Brain pericyte (primary cell): ENCODE results near the gene VWA7.
A peak's percentile ranks its signal among the peaks of the same experiment; 100 is the strongest.
"Not testable (repeated sequence)": the region's sequence is repeated elsewhere in the genome, so short reads cannot be mapped to it uniquely, and the experiment has no call there.

Source experiments
- DNase-seq: peaks from one replicate; pipeline ENCODE4 v3.0.0-alpha.2; 2012; ENCODE audit warnings: low read depth, low spot score

The VWA7 gene, protein sequence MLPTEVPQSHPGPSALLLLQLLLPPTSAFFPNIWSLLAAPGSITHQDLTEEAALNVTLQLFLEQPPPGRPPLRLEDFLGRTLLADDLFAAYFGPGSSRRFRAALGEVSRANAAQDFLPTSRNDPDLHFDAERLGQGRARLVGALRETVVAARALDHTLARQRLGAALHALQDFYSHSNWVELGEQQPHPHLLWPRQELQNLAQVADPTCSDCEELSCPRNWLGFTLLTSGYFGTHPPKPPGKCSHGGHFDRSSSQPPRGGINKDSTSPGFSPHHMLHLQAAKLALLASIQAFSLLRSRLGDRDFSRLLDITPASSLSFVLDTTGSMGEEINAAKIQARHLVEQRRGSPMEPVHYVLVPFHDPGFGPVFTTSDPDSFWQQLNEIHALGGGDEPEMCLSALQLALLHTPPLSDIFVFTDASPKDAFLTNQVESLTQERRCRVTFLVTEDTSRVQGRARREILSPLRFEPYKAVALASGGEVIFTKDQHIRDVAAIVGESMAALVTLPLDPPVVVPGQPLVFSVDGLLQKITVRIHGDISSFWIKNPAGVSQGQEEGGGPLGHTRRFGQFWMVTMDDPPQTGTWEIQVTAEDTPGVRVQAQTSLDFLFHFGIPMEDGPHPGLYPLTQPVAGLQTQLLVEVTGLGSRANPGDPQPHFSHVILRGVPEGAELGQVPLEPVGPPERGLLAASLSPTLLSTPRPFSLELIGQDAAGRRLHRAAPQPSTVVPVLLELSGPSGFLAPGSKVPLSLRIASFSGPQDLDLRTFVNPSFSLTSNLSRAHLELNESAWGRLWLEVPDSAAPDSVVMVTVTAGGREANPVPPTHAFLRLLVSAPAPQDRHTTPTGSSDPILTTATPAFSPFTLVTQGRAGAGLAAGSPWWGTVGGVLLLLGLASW

DNA sequence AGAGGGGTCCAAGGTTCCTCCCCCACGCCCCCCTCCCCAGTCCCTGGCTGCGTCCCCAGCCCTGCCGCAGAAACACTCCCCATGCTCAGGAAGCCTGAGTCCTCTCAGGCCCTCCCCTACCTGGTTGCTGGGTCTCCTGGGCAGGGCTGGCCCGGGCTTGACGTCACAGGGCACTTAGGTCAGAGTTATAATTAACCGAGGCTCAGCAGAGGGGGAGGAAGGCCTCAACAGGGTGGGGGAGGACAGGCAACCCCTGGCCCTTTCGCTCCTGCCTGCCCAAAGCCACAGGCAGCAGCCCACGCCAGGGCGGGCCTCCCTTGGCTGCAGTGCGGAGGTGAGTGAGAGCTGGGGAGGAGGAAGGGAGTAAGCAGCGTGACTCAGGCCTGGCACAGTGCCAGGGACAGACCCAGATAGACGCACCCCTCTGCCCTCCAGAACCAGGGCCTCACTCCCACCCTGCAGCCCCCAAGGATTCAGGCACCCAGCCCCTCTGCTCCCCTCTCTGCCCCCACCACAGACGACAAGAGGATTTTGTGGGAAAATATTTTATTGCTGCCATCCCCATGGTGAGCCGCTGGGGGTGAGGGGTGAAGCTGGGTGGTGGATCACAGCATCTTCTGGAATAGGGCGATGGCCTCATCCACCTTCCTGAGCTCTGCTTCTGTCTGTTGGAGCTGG lies at the start of gene VWA7:
Gene VWA7 (minus strand): TSS at position 340 of the 678 bp plus-strand sequence. CDS start 549 bp downstream, outside the sequence.
- DNase-seq: no peak

DNA sequence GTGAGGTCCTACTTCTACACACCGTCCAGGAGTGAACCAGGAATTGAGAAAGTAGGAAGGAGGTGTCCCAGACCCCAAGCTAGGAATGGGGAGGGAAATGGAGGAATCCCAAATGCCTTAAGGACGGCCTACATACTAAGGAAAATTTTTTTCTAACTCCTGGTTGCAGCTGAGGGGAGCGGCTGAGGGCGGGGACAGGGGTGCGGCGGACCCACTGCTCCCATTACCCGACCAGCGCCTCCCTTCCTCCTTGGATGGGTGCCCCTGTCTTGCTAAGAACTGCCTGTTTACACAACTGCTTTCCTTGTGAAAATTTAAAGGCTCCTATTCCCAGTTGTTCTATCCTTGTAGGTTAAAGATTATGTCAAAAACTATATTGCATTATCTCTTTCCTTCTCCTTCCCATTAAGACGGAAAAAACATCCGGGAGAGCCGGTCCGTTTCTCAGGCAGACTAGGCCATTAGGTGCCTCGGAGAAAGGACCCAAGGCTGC lies 49.7 kb upstream of the VWA7 start:
- DNase-seq: no peak

DNA sequence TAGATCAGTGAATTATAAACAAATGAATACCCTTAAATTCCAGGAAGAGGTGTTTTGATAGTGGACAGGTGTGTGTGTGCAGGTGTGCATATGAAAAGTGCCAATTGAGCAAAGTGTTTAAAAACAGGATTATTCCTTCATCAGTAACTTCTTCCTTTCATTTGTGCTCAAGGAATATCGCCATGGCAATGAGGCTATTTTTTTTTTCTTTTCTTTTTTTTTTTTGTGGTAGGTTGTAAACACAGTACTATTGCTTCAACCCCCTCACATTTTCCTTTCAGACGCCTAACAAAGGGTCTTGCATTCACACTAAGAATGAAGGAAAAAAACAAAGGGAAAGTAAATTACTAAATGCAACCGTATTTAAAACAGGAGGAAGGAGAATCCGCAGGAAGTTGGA lies 48.4 kb upstream of the VWA7 start:
- no peak for DNase-seq

DNA sequence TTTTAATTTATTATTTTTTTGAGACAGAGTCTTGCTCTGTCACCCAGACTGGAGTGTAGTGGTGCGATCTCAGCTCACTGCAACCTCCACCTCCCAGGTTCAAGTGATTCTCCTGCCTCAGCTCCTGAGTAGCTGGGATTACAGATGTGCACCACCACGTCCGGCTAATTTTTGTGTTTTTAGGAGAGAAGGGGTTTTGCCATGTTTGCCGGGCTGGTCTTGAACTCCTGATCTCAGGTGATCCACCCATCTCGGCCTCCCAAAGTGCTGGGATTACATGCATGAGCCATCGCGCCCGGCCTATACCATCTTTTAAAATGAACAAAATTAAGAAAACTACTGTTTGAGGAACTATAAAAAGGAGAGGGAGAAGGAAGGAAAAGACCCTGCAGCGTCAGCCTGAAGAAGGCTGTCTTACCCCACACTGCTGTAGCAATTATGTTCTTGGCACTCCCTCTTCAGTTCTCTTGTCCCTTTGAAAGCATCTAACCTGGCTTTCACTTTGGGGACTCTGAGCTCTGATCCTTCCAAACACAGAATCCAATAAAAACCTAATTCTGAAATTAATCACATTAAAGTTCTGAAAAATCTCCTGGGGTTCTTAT lies 46.6 kb upstream of the VWA7 start:
- DNase-seq: not testable (repeated sequence)

DNA sequence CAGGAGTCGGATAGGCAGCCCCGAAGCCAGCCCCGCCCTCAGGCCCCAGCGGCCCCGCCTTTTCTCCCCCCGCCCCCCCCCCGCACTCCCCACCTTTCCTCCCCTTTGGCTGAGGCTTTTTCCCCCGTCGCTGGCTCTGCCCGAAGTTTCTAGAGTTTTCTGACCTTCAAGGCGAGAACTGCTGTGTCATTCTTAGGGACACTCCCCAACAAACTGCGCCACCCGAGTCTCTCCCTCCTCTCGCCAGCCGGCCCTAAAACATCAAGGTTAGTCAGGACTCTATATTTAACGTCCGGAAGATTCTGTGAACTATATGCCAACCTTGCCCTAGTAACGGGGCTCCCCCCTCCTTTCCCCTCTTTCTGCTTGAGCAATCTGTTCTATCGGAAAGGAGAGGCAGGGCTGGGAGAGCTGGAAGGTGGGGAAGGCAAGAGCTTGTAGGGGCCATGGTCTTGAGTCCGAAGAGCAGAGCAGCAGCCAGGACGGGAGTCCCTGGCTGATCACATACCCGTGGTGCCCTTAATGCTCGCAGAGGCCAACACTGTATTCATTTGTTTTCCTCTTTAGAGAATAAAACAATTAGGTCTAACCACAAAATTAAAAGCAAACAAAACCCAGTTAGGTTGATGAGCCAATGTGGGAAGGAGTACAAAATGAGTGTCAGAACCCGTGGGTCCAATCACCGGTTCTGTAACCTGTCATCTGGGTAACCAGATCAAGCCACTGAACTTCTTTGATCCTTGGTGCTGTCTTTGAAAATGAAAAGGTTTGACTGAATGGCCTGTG lies 45.1 kb upstream of the VWA7 start:
- no peak for DNase-seq

DNA sequence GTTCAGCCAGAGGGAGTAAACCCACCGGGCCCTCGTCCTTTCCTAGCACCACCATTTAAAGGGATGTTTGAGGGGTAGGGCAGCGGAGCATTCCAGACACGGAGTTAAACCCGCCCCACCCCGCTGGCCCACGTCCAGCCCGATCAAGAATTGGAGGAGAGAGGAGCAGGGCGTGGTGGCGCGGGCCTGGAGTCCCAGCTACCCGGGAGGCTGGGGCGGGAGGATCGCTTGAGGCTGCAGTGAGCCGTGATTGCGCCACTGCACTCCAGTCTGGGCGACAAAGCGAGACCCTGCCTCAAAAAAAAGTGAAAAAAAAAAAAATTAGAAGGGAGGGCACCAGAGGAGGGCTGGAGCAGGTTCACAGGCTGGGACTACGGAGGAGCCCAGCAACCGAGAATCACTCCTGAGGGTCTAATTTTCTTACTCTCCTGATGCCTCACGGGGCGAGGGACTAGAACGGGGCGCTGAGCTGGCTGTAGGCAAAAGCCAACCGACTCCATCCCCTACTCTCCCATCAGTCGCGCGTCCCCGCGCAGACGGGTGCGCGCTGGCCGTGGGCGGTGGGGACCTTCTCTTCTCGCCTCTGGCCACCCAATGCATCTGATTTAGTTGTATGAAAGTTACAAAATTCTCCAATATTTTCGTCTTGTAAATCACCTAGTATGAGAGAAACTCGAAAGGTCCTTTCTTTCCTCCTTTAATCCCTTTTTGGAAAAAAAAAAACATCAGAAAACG lies 44.3 kb upstream of the VWA7 start:
- no peak for DNase-seq

DNA sequence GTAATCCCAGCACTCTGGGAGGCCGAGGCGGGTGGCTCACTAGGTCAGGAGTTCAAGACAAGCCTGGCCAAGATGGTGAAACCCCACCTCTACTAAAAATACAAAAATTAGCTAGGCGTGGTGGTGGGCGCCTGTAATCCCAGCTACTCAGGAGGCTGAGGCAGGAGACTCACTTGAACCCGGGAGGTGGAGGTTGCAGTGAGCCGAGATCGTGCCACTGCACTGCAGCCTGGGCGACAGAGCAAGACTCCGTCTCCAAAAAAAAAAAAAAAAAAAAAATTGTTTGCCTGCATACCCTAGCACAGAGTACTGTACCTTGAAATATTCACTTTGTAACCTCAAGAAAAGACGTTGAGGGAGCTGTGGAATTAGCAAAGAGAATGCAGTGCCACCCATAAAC lies 43.3 kb upstream of the VWA7 start:
- DNase-seq: not testable (repeated sequence)

DNA sequence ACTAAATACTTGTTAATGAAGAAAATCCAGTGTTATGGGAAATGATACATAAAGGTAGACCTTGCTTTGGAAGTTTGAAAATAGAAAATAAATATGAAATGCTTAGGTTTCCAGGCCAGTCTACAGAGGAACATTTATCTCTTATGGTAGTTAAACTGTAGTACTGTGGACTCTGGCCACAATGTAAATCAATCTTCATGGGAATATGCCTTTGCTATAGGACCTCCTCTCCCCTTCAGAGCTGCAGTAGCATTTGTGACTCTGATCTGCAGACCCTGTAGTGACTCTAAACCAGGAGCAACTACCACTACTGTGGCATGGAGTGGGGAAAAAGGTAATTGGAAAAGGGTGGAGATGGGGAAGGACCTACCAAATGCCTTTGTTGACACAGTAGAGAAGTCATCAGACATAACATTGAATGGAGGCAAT lies 42.8 kb upstream of the VWA7 start:
- DNase-seq: no peak

DNA sequence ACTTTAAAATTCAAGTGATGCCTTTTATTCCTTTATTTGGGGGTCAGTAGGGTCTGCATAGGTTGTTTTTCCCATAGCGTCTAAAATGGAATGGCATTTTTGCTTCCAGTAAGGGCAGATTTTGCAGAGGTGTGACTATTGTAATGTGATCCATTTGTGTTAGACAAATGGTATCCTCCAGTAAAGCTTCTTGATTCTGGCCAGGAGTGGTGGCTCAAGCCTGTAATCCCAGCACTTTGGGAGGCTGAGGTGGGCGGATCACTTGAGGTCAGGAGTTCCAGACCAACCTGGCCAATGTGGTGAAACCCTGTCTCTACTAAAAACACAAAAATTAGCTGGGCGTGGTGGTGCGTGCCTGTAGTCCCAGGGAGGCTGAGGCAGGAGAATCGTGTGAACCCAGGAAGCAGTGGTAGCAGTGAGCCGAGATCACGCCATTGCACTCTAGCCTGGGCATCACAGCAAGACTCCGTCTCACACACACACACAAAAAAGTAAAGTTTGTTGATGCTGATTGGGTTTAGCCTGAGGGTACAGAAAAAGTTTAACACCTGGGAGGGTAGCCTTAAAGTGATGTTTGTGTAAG lies 40.9 kb upstream of the VWA7 start:
- DNase-seq: not testable (repeated sequence)

DNA sequence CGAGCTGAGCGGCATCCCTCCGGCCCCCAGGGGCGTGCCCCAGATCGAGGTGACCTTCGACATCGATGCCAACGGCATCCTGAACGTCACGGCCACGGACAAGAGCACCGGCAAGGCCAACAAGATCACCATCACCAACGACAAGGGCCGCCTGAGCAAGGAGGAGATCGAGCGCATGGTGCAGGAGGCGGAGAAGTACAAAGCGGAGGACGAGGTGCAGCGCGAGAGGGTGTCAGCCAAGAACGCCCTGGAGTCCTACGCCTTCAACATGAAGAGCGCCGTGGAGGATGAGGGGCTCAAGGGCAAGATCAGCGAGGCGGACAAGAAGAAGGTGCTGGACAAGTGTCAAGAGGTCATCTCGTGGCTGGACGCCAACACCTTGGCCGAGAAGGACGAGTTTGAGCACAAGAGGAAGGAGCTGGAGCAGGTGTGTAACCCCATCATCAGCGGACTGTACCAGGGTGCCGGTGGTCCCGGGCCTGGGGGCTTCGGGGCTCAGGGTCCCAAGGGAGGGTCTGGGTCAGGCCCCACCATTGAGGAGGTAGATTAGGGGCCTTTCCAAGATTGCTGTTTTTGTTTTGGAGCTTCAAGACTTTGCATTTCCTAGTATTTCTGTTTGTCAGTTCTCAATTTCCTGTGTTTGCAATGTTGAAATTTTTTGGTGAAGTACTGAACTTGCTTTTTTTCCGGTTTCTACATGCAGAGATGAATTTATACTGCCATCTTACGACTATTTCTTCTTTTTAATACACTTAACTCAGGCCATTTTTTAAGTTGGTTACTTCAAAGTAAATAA lies 40.2 kb upstream of the VWA7 start:
- not testable (repeated sequence) for DNase-seq

DNA sequence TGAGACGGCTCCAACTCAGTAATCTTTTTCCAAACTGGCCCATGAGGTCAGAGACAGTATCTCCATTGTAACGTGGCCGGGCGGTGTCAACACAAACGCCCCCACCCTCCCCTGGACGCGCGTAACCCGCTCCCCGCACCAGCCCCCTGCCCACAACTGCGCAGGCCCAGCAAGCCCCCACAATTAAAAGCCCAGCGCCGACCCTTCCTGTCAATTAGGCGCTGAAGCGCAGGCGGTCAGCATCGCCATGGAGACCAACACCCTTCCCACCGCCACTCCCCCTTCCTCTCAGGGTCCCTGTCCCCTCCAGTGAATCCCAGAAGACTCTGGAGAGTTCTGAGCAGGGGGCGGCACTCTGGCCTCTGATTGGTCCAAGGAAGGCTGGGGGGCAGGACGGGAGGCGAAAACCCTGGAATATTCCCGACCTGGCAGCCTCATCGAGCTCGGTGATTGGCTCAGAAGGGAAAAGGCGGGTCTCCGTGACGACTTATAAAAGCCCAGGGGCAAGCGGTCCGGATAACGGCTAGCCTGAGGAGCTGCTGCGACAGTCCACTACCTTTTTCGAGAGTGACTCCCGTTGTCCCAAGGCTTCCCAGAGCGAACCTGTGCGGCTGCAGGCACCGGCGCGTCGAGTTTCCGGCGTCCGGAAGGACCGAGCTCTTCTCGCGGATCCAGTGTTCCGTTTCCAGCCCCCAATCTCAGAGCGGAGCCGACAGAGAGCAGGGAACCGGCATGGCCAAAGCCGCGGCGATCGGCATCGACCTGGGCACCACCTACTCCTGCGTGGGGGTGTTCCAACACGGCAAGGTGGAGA lies 38.1 kb upstream of the VWA7 start, which contains the start of the genes HSPA1A and HSPA1L:
Gene HSPA1A (plus strand): TSS at position 519 of the 814 bp plus-strand sequence. CDS start 214 bp downstream, at position 733.
Gene HSPA1L (minus strand): TSS at position 259 of the 814 bp plus-strand sequence. CDS start 3,311 bp downstream, outside the sequence.
- peak; percentile 79 for DNase-seq

DNA sequence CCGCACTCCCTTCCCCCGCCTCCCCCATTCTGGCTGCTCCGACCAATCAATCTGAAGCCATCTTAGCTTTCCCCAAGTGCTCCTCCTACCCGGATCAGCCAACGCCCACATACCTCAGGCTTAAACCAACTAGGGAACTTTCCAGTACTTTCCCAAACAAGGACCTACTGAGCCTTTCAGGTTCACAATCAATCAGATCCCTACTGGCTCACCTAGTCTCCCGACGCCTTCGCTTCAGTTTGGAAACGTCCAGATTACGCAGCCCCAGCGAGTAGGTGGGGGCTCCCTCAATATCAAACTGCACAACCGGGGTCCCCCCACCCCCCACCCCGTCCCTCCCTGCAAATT lies 37.5 kb upstream of the VWA7 start:
- peak; percentile 79 for DNase-seq

DNA sequence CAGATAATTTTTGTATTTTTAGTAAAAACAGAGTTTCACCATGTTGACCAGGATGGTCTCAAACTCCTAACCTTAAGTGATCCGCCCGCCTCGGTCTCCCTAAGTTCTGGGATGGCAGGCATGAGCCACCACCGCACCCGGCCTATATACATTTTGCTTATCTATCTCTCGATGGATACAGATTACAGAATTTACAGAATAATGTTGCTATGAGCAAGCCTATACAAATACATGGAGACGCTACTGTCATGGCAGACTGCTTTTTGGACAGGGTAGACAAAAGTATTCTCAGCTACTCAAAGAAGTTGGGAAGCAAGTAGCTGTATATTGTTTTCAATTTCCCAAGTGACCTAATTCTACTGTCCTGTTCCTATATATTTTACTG lies 36.3 kb upstream of the VWA7 start:
- no peak for DNase-seq

DNA sequence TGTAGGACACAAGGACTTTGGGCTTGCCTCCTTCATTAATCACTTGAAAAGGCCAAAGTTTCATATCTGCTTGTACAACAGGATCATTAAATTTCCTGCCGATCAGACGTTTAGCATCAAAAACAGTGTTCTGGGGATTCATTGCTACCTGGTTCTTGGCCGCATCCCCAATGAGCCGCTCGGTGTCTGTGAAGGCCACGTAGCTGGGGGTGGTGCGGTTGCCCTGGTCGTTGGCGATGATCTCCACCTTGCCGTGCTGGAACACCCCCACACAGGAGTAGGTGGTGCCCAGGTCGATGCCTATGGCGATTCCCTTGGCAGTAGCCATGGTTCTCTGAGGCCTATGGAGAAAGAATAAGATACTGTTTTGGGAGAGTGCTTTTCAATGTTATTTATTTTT lies 34.5 kb upstream of the VWA7 start:
- DNase-seq: no peak

DNA sequence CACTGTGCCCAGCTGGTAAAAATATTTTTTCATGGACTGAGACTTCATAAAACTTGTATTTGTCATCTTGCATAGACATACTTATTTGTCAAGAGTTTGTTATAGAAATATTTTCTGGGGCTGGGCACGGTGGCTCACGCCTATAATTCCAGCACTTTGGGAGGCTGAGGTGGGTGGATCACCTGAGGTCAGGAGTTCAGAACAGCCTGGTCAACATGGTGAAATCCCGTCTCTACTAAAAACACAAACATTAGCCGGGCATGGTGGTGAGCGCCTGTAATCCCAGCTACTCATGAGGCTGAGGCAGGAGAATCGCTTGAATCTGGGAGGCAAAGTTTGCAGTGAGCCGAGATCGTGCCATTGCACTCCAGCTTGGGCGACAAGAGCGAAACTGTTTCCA lies 31.5 kb upstream of the VWA7 start:
- DNase-seq: not testable (repeated sequence)

DNA sequence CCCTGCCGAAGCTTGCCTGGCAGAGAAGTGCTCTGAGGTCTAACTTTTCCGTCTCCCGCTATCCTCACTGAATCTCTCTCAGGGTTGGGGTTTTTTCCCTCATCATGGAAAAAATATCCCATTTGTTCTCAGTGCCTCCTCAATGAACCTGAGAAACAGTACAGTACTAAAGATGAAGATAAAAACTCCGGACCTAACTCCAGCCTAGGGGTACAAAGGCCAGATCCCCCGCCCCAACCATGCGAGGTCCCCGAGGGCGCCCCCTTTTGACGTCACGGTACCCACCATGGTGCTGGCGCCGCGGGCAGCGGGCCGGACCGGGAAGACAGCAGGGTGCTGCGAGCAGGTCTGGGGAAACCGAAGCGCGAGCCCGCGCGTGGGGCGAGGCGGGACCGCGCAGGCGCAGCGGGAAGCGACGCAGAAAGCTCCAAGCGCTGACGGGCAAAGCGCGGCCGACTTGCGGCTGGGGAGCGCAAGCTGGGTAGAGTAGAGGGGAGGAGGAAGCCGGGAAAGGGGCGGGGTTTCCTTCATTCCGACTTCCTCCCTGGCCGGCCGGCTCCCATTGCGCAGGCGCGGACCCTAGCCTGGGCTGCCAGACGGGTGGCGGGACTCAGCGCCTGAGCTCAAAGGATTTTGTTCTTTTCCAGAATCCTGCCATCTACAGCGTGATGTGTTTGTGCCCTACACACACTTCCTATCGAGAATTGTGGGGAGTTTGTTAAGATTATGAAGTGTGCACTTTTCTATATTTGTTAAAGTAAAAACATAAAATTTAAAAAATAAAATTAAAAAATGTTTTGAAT lies 29.5 kb upstream of the VWA7 start, which contains the start of gene LSM2:
Gene LSM2 (minus strand): TSS at position 497 of the 803 bp plus-strand sequence. CDS start 209 bp downstream, at position 288.
- DNase-seq: peak; percentile 87
